CD4-positive, alpha-beta T cell treated with Interleukin-15 for 1 hour (primary cell): ENCODE results near the gene LHPP.
A peak's percentile ranks its signal among the peaks of the same experiment; 100 is the strongest.
"Not testable (repeated sequence)": the region's sequence is repeated elsewhere in the genome, so short reads cannot be mapped to it uniquely, and the experiment has no call there.

Experiments
- DNase-seq: peaks from one replicate; pipeline ENCODE4 v3.0.0-alpha.2; 2020

Gene LHPP

DNA sequence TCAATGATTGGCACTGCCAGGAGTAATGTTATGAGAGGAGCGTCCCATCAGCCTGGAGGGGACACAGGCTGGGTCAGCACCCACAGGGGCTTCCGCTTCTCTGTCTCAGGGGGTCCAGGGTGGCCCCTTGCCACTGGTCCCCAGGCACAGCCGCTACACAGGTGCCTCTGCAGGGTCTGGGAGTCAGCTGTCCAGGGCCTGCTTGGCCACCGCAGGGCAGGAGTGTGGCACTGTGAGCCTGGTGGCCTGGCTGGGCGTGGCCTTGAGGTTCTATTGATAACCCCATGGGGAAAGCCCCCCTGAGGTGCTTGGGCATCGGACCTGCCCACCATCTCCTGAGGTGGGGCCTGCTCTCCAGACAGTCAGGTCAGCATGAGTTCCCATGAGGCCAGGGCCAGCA, 136.6 kb downstream of the LHPP start:
- DNase-seq, result peak; percentile 16

DNA sequence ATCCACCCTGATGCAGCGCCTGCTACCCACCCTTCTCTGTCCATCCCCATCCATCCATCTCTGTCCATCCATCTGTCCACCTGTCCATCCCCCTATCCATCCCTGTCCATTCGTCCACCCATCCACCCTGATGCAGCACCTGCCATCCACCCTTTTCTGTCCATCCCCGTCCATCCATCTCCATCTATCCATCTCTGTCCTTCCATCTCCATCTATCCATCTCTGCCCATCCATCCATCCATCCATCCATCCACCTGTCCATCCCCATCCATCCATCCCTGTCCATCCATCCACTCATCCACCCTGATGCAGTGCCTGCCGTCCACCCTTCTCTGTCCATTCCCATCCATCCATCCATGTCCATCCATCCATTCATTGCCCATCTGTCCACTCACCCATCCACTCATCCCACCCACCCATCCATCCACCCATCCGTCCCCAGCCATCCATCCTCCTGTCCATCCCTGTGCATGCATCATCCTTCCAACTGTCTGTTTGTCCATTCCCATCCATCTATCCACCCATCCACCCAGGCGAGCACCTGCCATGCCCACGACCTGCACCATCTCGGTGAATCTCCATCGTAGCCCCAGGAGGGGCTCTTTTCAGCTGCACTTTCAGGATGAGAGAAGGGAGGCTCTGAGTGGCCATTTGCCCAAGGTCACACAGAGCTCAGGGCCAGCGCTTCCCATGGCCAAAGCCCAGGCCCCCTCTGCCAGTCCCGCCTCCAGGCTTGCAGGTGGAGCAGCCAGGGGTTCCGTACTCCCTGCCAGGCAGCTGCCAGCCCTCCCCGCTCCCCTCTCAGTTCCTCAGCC, 137.4 kb downstream of the LHPP start:
- peak; percentile 10 for DNase-seq

DNA sequence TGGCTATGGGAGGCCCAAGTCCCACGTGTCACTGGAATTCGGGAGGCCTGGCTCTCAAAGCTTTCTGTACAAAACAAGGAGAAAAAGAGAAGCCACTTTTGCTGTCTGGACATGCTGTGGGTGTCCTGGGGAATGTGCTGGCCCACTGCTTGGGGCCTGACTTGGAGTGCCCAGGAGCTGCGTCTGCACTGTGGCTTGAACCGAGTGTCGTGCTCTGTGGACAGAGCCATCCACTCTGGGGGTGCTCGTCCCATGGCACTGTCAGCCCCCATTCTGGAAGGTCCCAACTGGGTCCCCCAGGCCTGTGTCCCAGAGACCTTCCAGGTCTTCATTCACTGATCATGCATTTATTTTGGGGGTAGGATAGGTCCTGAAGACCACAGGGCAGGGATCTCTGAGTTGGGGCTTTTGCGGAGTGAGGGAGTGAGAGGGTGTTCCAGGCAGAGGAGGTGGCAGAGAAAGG, 138.0 kb downstream of the LHPP start:
- peak; percentile 11 for DNase-seq

DNA sequence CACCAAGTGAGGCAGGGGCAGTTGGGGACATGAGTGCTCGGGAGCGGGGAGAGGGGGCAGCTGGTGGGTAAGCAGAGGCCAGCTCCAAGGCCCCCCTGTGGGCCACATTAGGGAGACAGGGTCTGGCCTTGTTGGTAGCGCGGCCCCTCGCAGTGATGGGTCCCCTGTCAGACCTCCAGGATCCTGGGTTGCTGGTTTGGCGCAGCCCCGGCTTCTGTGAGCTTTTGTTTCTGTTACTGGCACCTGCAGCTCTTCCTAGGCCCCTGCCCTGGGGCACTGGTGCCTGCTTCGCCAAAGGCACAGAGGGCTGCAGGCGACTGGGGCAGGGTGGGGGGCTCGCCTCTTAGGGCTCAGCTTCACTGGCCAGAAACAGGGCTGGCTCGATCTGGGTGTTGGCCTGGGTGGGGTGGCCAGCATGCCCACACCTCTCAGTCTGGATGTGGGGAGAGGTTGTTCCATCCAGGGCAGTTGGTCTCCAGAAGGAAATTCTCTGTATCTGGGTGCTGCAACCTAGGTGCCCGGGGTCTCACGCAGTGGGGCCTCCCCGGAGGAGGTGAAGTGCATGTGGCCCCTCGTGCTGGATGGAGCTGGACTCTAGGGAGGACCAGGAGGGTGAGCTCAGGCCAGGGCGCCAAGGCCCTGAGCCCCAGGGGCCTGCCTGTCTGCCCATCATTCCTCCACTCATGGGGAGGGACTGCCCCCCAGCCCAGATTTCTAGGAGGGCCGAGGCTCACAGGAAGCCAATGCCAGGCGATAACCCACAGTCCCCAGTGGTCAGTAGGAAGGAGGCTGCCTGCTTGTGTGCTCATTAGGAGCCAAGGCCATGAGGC, 138.6 kb downstream of the LHPP start:
- peak; percentile 16 for DNase-seq

DNA sequence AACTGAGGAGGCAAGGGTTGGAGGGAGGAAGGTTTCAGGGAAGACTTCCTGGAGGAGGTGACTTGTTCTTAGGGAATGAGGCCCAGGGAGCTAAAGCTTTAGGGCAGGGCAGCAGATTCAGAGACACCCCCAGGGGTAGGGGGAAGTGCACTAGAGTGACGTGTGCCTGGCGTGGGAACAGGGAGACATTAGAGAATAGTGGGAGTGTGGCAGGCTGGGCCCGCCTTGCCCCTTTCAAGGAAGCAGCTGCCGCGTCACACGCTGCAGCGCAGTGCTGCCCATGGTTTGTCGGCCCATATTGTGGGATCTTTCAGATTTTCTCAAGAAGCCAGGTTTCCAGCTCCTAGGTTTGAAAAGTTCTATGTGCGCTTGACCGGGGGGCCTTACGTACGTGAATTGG, 139.4 kb downstream of the LHPP start:
- no peak for DNase-seq

DNA sequence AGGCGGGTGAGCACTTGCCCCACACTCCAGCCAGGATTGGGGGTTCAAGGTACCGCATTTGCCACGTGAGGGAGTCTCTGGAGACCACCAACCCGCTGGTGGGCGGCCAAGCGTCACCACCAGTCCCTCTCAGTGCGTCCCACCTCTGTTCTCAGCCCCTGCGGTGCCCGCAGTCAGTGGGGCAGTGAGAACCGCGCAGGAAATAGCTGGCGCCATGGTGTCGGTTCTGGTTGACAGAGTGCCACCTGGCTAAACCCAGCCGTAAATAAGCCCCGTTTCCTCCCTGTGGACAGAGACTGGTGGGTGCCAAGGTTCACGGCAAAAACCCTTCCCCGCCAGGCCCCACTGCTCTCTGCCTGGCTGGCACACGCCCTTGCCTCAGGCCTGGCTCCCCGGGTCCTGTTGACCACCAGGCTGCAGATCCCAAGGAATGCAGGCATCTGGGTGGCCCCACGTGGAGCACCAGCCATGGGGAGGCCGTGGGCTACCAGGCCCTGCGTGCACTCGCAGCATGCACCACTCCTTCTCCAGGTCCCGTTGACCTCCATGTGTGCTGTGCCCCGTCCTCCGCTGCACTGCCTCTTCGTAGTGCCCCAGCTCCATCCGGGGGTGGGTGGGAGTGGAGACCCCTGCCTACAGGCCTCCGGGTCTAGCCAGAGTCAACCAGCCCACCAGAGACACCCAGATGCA, 140.0 kb downstream of the LHPP start:
- DNase-seq, result peak; percentile 84

DNA sequence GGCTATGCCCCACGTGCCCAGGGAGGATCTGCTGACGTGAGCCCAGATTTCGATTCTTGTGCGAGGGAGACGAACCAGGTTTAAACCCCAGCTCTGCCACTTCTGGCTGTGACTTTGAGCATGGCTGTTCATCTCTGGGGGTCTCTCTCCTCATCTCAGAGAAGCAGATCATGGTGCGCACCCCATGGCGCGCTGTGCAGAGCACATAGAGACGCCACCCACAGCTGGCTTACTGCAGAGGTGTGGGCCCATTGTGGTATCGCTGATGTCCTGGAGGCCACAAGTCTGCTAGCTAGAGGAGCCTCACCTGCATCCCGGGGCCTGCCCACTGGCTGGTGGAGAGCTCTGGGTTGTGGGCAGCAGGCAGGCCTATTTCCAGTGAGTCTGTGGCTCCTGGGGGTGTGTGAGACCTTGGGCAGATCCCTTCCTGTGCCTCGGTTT, 140.5 kb downstream of the LHPP start:
- no peak for DNase-seq

DNA sequence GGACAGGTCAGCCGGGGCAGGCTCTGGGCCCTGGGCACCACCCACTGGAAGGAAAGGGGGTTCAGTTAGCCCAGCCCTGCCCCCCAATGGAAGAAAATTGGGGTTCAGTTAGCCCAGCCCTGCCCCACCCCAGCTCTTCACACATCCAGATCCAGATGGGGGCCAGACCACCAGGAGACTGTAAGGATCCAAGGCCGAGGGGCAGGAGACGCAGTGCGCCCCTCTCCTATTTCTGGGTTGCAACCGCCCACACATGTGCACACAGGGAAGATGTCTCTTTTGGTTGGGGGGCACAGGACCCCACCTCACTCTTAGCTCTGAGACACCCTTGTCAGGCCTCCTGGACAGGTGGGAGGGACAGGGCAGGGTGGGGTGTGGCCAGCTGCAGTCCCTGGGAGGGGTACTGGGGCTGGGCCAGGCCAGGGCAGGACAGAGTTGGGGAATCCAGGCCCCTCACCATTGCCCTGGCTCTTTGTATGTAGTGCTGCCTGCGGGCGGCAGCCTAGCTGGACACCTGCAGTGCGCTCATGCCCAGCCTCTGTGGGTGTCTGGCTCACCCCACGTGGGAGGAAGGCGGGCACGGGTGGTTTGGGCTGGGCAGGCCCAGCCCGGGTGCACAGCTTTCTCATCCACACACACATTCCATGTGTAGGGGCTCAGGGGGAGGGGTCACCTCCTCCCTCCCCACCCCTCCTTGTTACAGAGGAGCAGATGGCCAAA, 141.2 kb downstream of the LHPP start:
- DNase-seq, result peak; percentile 16

DNA sequence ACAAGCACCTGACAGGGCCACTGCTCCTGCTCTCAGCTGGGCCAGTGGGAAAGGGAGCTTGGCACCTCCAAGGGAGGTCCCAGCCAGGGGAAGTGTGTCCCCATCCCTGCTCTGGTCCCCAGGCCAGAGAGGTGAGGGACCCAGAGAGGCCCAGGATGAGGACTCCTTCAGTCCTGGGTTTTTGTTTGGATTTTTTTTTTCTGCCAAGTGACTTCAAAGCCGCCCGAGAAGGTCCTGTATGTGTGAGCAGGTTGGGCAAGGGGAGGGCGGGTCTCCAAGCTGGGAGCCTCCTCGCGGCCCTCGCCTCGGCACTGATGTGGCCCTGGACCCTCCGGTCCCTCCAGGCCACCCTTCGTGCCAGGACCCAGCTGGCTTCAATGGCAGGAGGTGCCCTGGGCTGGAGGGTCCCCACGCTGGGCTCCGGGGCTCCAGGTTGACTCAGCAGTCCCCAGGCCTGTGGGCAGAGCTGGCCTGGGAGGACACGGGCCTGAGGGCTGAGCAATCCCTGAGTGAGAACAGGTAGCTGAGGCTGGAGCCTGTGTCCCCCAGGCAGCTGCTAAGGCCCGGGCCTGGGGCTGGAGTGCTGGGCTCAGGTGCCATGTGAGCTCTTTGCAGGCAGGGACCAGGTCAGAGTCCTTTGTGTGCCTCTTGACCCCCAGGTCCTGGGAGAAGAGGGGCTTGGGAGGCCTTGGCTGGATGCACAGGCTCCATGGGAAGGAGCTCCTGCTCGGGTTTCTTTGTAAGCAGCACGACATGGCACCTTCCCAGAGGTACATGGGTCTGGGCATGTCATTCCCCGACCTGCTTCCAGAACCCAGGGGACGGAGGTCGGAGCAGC, 142.0 kb downstream of the LHPP start:
- peak; percentile 14 for DNase-seq

DNA sequence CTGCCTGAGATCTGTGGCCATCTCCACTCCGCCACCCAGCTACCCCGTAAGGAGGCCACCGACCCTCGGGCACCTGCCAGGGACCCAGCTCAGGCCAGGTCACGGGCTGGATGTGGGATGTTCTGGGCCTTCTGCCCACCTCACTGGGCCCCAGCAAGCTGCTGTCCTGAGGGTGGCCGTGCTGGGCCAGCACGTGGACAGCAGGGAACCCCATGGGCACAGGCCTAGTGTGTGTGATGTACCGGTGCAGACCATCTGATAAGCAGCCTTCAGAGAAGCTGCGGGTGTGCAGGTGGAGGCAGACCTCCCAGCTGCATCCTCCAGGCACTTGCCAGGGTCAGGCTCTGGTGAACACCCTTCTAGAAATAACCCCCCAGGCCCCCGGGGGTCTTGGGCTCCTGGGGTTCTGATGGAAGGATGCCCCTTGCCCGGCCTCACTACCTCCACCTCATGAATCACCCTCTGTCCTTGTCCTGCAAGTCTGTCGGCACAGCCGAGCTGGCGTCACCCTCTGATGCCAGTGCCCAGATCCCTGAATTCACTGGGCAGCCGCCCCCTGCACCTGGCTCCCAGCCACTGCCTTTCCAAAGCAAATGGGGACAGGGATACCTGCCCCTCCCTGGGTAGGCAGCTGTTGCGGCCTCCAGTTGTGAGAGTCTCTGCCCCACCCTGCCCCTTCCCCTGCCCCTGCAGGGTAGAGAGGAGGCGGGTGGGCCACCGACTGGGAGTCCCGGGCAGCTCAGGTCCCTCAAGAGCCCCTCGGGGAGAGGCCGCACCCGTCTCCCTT, 142.8 kb downstream of the LHPP start:
- DNase-seq, result peak; percentile 16

DNA sequence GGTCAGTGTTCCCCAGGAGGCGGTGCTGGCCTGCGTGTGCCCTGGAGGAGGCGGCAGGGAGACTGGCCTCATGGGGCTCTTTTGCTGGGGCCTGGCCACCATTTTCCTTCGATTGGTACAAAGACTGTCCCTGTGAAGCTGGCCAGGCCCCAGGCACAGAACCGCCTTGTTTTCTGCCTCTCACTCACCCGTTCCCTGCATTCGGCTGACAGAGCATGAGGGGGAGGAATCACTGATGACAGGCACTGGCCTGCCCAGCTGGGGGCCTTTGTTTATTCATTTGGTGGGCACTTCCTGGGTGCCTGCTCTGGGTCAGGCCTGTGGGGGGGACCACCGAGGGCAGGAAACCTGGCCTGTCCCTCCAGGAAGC, 143.4 kb downstream of the LHPP start:
- no peak for DNase-seq

DNA sequence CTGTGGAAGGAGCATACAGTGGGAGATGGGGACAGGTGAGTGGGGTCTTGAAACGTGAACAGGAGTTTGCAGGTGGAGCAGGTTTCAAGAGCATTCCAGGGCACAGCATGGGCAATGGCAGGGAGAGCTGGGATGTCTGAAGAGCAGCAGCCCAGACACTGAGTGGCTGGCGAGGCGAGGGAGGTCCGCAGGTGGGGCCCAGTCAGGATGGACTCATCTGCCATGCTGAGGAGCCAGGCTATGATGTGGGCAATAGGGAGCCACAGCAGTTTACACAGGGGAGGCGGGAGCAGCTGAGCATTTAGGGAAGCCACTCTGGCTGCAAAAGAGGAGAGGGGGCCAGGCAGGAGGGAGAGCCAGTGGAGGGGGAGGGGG, 143.8 kb downstream of the LHPP start:
- DNase-seq, result no peak

DNA sequence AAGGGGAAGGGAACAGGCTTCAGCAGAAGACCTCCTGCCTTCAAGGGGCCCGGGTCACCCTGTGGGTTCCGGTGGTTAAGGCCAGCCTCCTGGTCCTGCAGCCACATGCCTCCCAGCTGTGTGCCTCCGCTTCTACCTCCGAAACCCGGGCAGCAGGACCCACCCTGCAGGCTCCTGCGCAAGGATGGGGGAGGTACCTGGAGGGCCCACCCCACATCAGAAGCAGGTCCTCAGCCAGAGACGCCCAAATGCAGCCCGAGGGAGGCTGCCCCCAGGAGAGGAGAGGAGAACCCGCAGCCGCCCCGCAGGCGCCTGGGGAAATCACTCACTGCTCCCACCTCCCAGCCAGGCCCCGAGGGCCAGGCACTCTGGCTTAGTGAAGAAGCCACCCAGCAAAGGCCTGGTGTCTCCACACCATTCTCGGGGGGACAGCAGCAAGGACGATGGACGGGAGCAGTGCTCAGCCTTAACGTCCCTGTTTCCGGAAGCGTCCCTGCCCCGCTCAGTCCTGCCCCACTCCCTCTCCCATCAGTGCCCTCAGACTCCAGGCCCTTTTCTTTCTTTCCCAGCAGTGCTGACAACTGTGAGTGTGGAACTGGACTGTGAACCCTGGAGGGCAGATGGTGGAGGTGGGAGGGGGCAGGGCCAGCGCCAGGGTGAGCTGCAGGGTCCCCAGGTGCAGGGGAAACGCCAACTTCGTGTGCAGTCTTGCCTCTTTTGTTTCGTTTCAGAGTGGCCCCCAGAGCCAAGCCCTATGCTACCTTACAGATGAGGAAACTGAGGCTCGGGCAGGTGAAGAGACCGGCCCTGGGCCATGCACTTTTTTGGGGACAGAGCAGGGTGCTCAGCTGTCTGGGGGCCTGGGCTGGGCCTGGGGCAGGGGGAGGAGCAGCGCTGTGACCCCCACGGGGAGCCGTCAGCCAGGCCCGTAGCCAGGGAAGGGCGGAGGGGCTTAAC, 144.5 kb downstream of the LHPP start:
- DNase-seq, result no peak

DNA sequence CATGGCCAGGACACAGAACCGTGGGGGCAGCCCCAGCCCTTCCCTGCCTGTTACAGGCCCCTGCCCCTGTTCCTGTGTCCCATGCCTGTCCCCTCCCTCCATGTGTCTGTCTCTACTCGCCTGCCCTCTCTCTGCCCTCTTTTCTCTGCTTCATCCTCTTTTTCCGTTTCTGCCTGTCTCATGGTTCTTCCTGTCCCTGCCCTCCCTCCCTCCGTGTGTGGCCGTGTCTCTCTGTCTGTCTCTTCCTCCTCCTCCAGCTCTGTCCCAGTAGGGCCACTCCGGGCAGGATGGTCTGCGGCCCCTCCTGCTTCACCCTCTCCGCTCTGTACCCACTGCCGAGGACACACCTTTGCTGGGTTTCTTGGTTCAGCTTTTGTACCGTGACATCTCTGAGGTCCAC, 145.2 kb downstream of the LHPP start:
- DNase-seq, result no peak

DNA sequence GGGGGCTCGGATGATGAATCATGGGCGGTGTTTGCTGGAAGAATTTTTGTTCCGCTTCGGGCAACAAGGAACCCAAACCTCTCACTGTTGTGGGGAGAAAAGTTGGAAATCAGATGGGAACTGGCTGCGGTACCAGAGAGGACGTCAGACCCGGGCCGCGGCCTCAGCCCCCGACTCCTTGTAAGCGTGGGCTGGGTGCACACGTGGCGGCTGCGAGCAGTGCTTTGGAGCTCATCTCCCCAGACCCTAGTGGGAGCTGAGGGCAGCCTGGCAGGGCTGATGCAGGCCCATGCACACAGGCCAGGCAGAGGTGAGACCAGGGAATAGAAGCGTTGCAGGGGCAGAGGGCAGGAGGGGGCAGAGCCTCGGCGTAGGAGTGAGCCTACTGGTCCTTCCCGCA, 146.1 kb downstream of the LHPP start:
- no peak for DNase-seq

DNA sequence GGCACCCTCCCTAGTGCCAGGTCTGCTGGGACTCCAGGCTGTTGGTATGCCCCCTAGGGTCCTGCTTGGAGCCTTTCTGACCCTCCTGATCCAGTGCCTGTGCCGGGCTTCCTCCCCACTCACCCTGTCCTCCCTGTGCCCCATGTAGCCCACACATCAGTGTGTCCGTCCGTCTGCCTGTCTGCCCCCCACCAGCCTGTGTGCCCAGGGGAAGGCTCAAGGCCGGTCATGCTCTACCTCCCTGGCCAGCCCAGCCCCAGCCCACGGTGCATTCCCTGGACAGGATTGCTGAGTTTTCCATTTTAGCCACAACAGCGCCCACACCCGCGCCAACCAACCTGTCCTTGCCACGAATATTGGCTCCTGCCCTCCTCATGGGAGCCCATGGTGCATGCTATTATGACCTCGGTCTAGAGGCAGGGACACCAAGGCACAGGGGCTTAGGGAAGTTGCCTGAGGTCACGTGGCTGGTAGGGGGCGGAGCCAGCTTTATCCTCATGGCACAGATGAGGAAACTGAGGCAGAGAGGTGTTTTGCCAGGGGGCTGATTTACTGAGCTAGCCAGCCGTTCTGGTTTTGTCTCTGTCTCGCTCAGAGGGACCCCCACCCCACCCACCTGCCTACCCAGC, 146.6 kb downstream of the LHPP start:
- DNase-seq, result no peak

DNA sequence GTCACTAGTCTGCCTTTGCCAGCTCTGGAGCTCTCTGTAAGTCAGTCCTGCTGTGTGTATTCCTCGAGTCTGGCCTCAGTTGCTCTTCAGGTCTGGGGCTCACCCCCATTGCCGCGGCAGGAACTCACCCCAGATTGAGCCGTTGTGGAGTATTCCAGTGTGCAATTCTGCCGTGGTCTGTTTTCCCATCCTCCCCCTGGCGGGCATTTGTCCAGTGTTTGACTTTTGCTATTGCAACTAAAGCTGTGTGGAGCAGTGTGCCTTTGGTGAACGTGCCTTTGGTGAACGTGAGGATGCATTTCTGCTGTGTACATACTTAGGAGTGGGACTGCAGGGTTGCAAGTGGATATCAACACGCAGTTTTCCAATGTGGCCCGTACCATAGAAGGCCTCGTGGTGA, 148.1 kb downstream of the LHPP start:
- DNase-seq, result no peak

DNA sequence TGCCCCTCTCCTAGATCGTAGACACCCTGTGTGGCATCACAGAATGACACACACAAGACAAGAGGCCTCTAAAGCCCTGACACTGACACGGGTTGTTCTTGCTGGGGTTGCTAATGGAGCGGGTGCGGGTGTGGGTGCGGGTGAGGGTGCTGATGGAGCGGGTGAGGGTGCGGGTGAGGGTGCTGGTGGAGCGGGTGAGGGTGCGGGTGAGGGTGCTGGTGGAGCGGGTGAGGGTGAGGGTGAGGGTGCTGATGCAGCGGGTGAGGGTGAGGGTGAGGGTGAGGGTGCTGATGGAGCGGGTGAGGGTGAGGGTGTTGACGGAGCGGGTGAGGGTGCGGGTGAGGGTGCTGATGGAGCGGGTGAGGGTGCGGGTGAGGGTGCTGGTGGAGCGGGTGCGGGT, 148.6 kb downstream of the LHPP start:
- DNase-seq, result not testable (repeated sequence)

DNA sequence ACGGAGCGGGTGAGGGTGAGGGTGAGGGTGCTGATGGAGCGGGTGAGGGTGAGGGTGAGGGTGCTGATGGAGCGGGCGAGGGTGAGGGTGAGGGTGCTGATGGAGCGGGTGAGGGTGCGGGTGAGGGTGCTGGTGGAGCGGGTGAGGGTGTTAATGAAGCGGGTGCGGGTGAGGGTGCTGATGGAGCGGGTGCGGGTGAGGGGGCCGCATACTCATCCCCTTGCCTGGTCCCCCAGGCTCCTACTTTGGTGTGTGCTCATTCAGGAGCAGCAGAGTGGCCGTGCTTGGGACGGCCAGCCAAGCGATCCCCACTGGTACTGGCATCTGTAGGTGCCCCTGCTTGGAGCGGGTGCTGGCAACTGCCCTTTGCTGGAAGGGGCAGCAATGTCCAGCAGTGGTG, 149.2 kb downstream of the LHPP start:
- DNase-seq, result not testable (repeated sequence)
